Transverse colon (tissue), 4 donors: ENCODE data around the gene PRKAR2A. TPM values are rescaled to one million over a fixed set of nuclear protein-coding genes. Genes with fewer than 3 reads are reported as not detected.

ENCODE experiments used
- DNase-seq: peaks from one replicate; pipeline ENCODE4 v3.0.0-alpha.2; 2019
- H3K27ac ChIP-seq, 4 donors: fragments of 200-600 bp; sonication (generic); 2 replicates each; pipeline ENCODE4 v1.5.1; 2016 to 2018; ENCODE audit warnings: inconsistent platforms in 4 of 4
- H3K27me3 ChIP-seq: fragments of 200-600 bp; sonication (generic); 2 replicates; pipeline ENCODE4 v1.5.1; 2017; ENCODE audit warnings: inconsistent platforms
- H3K36me3 ChIP-seq, 4 donors: fragments of 200-600 bp; sonication (generic); 2 replicates each; pipeline ENCODE4 v1.5.1; 2017 to 2019; ENCODE audit warnings: inconsistent platforms in 4 of 4
- H3K4me1 ChIP-seq, 4 donors: fragments of 200-600 bp; sonication (generic); 2 replicates each; pipeline ENCODE4 v1.5.1; 2017 to 2020; ENCODE audit warnings: inconsistent platforms in 4 of 4
- H3K4me3 ChIP-seq, 4 donors: fragments of 200-600 bp; sonication (generic); 1 replicate in 1 of 4; 2 replicates in 3 of 4; pipeline versions ENCODE4 v1.5.1 to v1.6.1; 2017 to 2019; ENCODE audit warnings: inconsistent platforms in 4 of 4
- H3K9me3 ChIP-seq, 2 donors: fragments of 200-600 bp; sonication (generic); 2 replicates each; pipeline ENCODE4 v1.5.1; 2017 to 2019; ENCODE audit warnings: inconsistent platforms in 2 of 2
- CTCF ChIP-seq, 5 experiments: fragments of 200-600 bp in 3 of 5; fragments of 450-650 bp in 2 of 5; sonication (generic) in 3 of 5; IDR thresholded peaks; 1 replicate in 2 of 5; 2 replicates in 3 of 5; pipeline ENCODE4 v1.5.1; 2016 to 2017; ENCODE audit warnings: antibody characterized with exemption in 5 of 5, inconsistent platforms in 3 of 5, mild to moderate bottlenecking in 2 of 5, moderate library complexity in 1 of 5
- EP300 ChIP-seq: sonication (generic); formaldehyde crosslinking; IDR thresholded peaks from one replicate; pipeline ENCODE4 v1.6.1; 2017; ENCODE audit warnings: antibody characterized with exemption, low read depth
- POLR2A ChIP-seq: fragments of 450-650 bp; IDR thresholded peaks from one replicate; pipeline ENCODE4 v1.6.1; 2016; ENCODE audit warnings: antibody characterized with exemption, mild to moderate bottlenecking, moderate library complexity
- POLR2AphosphoS5 ChIP-seq, 3 donors: sonication (generic); formaldehyde crosslinking; IDR thresholded peaks; one replicate each; pipeline ENCODE4 v1.6.1; 2016; ENCODE audit warnings: antibody characterized with exemption in 3 of 3
- WGBS, 2 donors: methylation state at CpG; one replicate each; pipeline ENCODE4 v1.1.5; 2018; ENCODE audit warnings: low coverage in 1 of 2; 5-methylcytosine and 5-hydroxymethylcytosine counted together
- in situ Hi-C, 4 donors: fragments of 200-750 bp; cut with MboI; loops; one replicate each; pipeline versions ENCODE4 v1.15.0 to v1.15.1; 2017; ENCODE audit warnings: low sequenced_read_pairs in 3 of 4, low pct_ligation_motif_present in 1 of 4, low pct_unique_long_range_greater_than_20kb in 1 of 4
- intact Hi-C: fragments of 100-400 bp; cut with DNase I; formaldehyde crosslinking; loops from one replicate; pipeline ENCODE4 v1.15.1; 2023; ENCODE audit warnings: low total_unique reads
- total RNA-seq, 4 donors: library from RNA; depleted of rRNA; stranded (reverse); fragments of >200 nt; gene quantifications; one replicate each; pipeline ENCODE4 v1.1.0, GENCODE V29; 2016

PRKAR2A gene
- total RNA-seq, 4 donors from 2014 or later: 20.3 to 59.1 (median 40.8) TPM

- Histone ChIP-seq H3K4me1 (peaks cover 0 to 9% (median 0%) of the 10 kb centered on the region in 4 donors), H3K4me3 (no peak overlapping the region), H3K27me3 (no peaks in the 10 kb centered on the region), H3K27ac (no peak overlapping the region), H3K36me3 (peaks cover 0 to 20% (median 6%) of the 10 kb centered on the region in 4 donors), H3K9me3 (no peaks in the 10 kb centered on the region)
- TF ChIP-seq POLR2AphosphoS5 (IDR thresholded peaks at IDR 0.05) (no peak), EP300 (no peak), POLR2A (no peak)
- no peak for DNase-seq
- in situ Hi-C loops (no loop called here), intact Hi-C loops (no loop called here)
- 62% methylated on average over 1 of the region's 1 CpG; no CpG with 5 or more reads in 1 of the 2 donors for WGBS, 2 donors
Observed at GRCh38 chr3:48750856-48751255, 96.8 kb downstream of the PRKAR2A start.

GRCh38 chr3:48748754-48749153 is 98.9 kb downstream of the PRKAR2A start:
- peak overlapping the region in 2 of 4 donors; percentile 1 to 16 for H3K27ac ChIP-seq
- intact Hi-C loops: no loop called here
- TF ChIP-seq EP300: no peak
- no peak for TF ChIP-seq CTCF (IDR thresholded peaks at IDR 0.05)
- TF ChIP-seq POLR2AphosphoS5 (IDR thresholded peaks at IDR 0.05): no peak
- TF ChIP-seq POLR2A: no peak

GRCh38 chr3:48747706-48748105 is 100.0 kb downstream of the PRKAR2A start:
- peaks cover 0 to 16% (median 6%) of the 10 kb centered on the region in 4 donors for H3K36me3 ChIP-seq
- 54% methylated on average over 4 of the region's 4 CpGs; no CpG with 5 or more reads in 1 of the 2 donors for WGBS, 2 donors
- H3K9me3 ChIP-seq: no peaks in the 10 kb centered on the region
- H3K4me1 ChIP-seq: peaks cover 0 to 9% (median 0%) of the 10 kb centered on the region in 4 donors
- H3K4me3 ChIP-seq: no peak overlapping the region
- peak overlapping the region; percentile 34 to 54 (median 40) for H3K27ac ChIP-seq
- no peaks in the 10 kb centered on the region for H3K27me3 ChIP-seq
- intact Hi-C loops: no loop called here
- in situ Hi-C loops: no loop called here
- TF ChIP-seq EP300 (no peak), POLR2AphosphoS5 (IDR thresholded peaks at IDR 0.05) (no peak), CTCF (IDR thresholded peaks at IDR 0.05) (no peak), POLR2A (no peak)
- DNase-seq: no peak

More at GRCh38 chr3:48748754-48749153, 98.9 kb downstream of the PRKAR2A start:
- Histone ChIP-seq H3K4me1 (peaks cover 0 to 9% (median 0%) of the 10 kb centered on the region in 4 donors), H3K9me3 (no peaks in the 10 kb centered on the region), H3K4me3 (no peak overlapping the region), H3K27me3 (no peaks in the 10 kb centered on the region), H3K36me3 (peaks cover 0 to 16% (median 6%) of the 10 kb centered on the region in 4 donors)
- DNase-seq: no peak
- WGBS, 2 donors: 92 to 100% methylated on average over 1 to 3 of the region's 3 CpGs
- in situ Hi-C loops: no loop called here

- H3K36me3 ChIP-seq: peaks cover 0 to 16% (median 6%) of the 10 kb centered on the region in 4 donors
- no peaks in the 10 kb centered on the region for H3K9me3 ChIP-seq
- H3K4me3 ChIP-seq: no peak overlapping the region
- intact Hi-C loops (no loop called here), in situ Hi-C loops (no loop called here)
- peak overlapping the region; percentile 34 to 54 (median 40) for H3K27ac ChIP-seq
- H3K4me1 ChIP-seq: peaks cover 0 to 13% (median 0%) of the 10 kb centered on the region in 4 donors
- no peak for TF ChIP-seq CTCF (IDR thresholded peaks at IDR 0.05)
- TF ChIP-seq POLR2A: no peak
- TF ChIP-seq EP300: no peak
- no peak for TF ChIP-seq POLR2AphosphoS5 (IDR thresholded peaks at IDR 0.05)
- H3K27me3 ChIP-seq: no peaks in the 10 kb centered on the region
- no peak for DNase-seq
- WGBS, 2 donors: 33 to 53% methylated on average over 1 to 4 of the region's 4 CpGs
Observed at GRCh38 chr3:48747015-48747615, 100.6 kb downstream of the PRKAR2A start.
